HG02938 (cell line): ENCODE data around the gene ITGA3.

Source experiments
- ATAC-seq: cut with Tn5 transposase; IDR thresholded peaks from one replicate; pipeline ENCODE4 v1.9.1; 2021; ENCODE audit warnings: mild to moderate bottlenecking, moderate library complexity; ENCODE audit not compliant: unreplicated experiment

ITGA3 gene

DNA sequence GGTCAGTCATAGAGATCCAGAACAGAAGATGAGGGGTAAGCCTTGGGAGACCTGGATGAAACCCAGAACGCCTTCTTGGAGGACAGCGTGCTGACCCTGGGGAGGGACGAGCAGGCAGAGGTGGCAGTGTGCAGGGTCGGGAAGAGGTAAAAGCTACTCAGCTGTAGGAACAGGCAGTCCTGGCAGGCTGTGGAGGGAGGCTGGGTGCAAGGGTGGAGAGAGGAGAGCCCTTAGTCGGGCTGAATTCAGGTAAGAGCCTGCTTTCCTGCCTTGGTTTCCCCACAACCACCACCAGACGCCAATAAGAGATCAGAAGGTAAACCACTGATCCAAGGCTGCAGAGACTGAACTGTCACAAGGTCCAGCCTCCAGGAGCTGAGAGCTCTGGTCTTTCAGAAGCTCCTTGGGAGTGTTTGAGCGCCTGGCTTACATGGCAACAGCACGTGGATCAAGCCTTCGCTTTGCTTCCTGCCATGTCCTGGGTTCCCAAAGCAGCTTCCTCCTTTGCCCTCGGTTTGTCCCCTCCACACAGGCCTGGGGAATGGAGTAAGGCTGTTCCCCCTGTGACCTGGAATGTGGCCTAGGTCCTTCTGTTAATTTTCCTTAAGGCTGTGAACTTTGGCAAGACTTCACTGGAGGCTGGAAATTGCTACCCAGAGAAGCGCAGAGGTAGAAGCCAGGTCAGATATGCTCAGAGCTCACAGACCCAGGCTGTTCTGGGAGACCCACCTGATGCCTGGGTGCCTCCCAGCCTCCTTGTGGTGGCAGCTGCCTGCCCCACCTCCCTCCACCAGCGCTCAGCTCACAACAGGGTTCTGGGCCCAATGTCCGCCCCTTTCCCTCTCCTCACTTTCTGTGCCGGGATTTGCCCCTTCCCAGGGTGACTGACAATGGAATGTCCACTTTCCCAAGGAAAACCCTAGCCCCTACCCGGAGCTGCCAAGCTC is 35.3 kb downstream of the ITGA3 start:
- no peak for ATAC-seq

DNA sequence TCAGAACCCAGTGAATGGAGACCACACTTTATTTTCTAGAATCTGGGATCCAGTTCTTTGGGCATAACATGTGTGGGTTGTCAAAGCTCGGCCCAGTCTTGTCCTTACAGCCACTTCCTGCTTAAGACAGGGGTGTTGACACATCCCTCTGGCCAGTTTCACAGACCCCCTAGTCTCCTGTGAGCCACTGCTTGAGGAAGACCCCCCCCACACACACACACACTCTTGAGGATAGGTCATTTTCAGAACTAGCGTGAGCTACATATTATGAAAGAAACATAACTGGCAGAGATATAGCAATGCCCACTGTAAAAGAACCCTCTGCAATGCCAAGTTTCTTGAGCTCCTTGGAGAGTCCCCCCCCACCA is 36.0 kb downstream of the ITGA3 start:
- no peak for ATAC-seq

DNA sequence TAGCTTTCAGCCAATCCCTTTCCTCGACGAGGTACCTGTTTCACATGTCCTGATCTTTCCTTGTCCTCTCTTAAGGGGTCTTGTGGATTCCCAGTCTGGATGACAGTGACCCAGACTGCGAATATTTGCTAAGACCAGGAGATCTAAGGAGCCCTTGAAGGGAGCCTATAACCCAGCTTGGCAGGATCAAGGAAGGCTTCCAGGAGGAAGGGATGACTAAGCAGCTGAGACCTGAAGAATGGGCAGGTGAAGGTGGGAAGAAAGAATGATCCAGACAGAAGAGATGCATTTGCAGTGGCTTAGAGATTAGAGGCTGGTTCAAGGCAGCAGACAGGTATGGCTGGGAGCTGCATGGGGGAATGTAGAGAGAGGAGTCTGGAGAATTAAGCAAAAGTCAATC is 37.3 kb downstream of the ITGA3 start:
- no peak for ATAC-seq

DNA sequence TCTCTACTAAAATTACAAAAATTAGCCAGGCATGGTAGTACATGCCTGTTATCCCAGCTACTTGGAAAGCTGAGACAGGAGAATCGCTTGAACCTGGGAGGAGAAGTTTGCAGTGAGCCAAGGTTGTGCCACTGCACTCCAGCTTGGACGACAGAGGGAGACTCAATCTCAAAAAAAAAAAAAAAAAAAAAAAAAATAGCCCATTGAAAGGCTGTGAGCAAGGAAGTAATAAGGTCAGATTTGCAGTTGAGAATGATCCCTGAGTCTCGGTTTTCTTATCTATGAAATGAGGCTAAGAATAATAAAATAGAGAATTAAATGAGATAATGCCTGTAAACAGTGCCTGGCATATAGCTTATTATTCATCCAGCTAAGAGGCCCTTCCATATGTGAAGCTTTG is 37.9 kb downstream of the ITGA3 start:
- no peak for ATAC-seq

DNA sequence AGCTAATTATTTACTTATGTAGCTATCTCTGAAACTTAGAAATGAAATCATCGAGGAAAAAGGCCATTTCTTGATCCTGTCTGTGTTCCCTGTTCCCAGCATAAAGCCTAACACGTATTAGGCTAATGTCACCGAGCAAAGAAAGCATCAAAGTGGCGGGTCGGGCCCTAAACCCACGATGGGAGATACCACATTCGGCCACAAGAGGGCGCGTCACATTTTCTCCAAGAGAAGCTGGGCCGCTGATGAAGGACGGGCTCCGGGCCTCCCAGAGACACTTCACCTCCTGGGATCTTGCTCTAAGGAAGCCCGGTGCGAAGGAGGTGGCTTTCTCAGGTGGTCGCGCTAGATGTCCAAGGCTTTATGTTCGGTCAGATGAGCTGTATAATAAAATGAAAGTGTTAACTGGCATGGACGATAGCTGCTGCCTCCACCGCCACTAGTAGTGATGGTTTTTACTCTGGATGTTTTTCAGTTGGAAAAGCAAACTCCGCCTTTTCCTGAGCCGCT is 38.4 kb downstream of the ITGA3 start:
- no peak for ATAC-seq

DNA sequence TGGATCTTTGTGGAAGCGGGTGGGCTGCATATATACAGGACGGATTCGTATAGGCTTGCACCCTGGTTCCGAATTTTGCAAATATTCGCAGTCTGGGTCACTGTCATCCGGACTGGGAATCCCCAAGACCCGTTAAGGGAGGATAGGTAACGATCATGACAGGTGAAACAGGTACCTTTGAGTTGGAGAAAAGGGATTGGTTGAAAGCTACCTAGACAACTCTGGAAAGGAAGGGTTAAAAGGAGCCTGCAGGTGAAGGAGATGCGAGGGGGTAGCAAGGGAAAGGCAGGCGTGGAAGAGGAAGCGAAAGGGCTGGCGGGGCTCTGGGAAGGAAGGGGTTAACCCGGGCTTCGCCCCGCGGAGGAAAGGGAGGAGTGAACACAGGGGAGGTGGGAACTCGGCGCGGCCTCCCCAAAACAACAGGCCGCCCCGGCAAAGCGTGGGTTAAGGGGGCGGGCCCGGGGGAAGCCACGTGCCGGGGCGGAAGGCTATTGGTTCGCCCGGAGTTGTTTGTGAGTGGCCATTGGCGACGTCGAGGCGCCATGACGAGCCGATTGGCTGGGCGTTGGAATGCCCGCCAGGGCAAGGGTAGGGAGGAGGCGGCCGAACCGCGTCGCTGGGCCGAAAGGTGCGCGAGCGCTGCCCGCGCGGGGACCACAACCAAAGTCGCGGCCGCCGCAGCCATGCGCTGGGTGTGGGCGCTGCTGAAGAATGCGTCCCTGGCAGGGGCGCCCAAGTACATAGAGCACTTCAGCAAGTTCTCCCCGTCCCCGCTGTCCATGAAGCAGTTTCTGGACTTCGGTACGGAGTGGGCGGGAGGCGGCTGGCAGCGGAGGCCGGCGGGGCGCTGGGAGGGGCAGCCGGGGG is 39.1 kb downstream of the ITGA3 start, which contains the start of gene PDK2:
TSS of gene PDK2 (plus strand) at position 599 of the 867 bp plus-strand sequence. CDS start at position 684, 85 bp downstream.
- peak; percentile 89 for ATAC-seq

DNA sequence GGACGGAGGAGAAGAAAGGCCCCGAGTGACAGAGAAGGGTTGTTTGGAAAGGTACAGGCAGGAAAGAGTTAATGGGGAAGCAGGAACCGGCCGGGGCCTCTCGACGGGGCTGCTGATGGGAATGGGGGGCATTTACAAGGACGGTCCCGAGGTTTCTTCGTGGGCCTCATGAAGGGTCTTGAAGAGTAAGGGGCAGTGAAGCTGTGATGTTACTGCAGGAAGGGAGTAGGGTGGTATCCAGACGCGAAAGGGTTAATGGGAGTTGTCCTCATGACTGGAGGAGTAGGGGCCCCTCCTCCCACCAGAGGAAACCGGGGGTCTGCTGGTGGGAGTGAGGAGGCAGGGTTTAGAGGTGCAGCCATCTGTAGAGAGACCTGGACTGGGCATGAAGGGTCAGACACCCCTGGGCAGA is 39.7 kb downstream of the ITGA3 start:
- no peak for ATAC-seq

DNA sequence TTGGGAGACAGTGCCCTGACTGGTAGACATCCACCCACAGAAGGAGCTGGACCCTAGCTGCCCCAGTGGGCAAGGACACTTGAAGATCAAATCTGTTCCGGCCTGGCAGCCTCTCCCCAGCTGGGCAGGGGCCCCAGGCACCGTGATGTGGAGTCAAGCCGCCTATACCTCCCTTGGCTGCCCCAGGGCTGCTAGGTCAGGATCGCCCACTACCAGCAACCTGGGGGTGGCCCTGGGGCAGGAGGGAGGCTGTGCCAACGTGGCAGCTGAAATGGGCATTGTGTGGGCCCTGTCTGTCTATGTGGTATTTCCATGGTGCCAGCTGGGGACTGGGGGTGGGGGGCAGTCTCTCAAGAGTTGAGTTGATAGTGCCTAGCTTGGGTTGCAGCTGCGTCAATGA is 40.2 kb downstream of the ITGA3 start:
- ATAC-seq, result no peak

DNA sequence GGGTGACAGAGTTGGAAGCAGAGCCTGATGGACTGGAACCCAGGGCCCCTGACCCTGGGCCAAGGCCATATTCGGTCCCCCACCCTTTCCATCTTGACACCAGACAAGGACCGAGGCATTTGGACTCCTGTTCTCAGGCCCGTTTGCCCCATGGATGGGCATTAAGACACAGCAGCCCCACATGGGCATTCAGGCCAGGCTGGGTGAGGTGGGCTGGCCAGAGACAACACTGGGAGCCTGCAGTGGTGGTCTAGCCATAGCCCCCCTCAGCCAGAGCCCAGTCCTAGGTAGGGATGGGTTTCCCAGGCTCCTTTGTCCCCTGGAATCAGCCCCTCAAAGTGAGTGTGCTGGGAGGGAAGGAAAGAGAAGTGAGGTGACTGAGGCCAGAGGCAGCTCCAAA is 40.8 kb downstream of the ITGA3 start:
- ATAC-seq, result no peak

DNA sequence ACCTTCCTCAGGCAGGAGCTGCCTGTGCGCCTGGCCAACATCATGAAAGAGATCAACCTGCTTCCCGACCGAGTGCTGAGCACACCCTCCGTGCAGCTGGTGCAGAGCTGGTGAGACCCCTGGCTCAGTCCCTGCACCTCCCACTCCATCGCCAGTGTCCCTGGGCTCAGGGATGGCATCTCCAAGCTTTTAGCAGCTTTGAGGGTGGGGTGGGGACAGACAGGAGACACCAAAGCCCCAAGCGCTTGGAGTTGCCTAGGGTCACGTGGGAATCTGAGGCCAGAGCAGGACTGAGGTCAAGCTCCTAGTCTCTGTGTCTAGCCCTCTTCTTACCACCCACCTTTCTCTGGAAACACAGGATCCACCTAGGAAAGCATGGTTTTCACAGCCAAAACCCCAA is 41.5 kb downstream of the ITGA3 start:
- no peak for ATAC-seq

DNA sequence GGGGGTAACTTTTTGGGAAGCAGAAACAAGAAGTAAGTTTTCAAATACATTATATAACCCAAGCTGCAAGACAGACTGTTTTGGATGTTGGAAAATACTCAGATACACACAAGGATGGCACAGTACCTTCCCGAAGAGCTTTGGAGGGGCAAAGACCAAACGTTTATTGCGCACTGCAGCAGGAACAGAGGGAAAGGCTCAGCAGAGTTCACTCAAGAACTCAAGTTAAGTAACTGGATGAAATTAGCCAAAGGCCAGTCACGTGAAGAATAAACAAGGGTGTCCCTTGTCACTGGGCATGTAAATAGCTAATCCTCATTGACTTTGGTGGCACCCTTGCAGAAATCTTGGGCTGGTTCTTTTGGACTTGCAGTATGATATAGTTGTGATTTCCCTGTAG is 42.0 kb downstream of the ITGA3 start:
- no peak for ATAC-seq

DNA sequence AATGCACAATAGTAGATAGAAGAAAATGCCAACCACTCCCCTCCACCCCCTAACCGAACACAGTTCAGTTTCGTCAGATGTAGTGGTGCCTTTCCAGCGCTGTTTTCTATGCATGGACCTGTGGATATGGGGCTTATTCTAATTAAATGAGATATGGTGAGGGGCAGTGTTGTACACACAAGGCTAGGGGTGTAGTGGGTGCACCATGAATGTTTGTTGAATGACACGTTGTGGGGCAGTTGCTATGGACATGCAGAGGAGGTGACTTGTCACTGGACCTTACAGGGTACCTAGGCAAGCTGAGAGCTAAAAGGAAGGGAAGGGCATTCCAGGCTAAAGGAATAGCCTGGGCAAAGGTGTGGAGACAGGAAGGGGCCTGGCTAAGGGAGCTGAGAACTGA is 42.7 kb downstream of the ITGA3 start:
- no peak for ATAC-seq

DNA sequence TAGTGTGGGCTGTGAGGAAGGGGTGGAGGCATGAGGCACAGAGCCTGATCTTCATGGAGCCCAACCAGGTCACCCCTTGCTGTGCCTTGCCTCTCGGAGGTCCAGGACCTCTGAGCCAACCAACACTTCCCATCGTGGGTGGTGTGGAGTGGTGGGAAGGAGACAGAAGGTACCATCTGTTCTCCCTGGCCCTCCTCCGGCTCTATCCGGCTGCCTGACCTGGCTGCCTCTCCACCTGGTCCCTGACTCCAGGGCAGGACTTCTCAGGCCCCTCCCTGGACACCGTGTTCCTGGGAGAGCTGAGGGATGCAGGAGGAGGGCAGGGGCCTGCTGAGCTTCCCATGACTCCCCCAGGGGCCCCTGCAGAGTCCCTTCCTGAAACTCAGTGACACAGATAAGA is 43.1 kb downstream of the ITGA3 start:
- ATAC-seq, result no peak

DNA sequence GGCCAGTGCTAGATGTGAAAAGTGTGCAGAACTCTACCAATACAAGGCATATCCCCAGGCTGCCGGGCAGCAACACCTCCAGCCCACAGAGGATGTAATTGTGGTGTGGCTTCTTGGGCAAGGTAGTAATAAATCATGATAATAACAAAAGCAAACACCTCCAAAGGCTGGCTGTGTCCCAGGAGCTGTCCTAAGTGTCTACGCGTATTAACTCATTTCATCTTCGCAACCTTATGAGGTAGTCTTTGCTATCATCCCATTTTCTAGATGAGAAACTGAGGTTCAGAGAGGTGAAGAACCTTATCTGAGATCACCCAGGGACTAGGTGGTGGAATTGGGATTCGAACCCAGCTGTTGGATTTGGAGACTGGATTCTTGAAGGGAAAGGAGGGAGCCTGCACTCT is 44.6 kb downstream of the ITGA3 start:
- no peak for ATAC-seq

DNA sequence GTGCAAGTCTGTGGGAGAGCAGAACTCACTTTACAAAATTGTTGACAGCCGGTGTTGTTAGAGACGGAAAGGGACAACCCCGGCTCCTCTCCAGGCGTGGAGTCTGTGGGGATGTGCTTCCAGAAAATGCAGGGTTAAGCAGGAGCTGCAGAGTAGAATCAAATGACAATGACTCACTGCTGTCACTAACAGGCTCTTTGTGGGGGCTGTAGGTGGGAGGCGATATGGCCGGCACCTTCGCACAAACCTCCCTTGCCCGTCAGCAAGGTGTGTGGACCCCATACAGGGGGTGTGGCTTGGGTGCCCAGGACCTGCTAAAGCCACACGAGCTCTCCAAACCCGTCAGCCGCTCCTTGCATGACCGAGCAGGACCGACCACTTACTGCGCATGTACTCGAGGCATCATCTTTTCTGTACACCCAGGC is 45.0 kb downstream of the ITGA3 start:
- ATAC-seq, result no peak

DNA sequence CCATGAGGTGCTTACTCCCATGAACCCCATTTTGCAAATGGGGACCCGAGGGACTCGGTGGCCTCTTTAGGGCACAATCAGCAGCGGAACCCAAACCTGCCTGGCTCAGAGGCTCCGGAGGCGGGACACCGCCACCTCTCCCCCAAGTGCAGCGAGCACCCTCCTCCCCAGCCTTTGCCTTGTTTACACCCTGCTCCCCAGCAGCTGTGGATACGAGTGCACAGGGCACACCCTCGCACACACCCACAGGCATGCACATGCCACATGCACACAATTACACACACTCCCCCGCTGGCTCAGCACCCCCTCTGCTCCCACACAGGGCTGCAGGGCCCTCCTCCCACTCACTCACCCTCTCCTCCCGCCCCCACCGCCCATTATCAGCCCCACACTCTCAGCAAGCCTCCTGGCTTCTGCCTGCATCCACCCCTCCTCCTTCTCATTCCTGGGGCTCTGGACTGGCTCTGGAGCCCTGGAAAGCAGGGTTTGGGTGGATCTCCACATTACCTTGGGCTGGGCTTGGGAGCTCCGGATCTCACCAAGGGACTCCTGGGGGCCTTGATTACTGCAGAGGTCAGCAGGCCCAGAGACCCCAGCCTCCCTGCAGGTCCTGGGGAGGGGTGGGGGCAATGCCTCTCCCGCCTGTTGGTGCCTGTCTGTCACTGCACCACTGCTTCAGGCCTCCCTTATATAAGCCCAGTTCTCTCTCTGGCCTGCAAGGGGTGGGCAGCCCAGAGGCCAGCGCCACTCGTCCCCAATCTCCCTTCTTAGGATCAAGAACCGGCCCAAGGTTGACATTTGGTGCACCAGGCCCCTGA is 45.6 kb downstream of the ITGA3 start:
- ATAC-seq, result no peak

DNA sequence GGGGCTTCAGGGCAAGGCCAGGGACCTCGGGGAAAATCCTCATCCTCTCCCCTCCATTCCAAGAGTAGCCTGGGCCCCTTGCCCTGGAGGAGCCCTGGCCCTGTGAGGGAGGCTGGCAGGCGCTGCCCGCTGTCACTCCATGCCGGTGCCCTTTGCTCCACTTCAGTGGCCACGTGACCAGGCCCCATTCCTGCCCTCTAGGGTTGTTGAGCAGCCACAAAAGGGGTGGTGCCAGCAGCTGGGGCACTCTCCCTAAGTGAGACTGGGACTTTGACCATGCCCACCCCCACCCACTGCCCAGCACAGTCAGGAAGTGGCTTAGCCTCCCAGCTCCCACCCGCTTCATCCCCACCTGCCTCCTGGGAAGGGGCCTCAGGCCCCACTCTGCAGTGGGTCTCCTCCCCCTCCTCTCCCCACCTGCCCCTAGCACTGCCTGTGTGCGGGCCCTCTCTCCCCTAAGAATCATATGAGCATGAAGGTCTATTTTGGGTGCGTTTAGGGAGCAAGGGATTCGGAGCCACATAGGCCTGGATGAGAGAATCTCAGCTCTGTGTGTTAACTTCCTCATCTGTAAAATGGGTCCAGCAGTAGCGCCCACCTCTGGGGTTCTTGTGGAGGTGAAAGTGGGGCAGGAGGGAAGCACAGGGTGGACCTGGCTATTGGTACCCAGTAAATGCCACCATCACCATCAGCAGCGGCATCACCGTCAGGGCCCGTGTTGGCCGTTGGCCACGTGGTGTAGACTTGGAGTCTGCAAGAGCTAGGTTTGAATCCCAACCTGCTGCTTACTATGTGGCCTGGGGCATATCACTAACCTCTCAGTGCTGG is 46.5 kb downstream of the ITGA3 start:
- ATAC-seq, result no peak

DNA sequence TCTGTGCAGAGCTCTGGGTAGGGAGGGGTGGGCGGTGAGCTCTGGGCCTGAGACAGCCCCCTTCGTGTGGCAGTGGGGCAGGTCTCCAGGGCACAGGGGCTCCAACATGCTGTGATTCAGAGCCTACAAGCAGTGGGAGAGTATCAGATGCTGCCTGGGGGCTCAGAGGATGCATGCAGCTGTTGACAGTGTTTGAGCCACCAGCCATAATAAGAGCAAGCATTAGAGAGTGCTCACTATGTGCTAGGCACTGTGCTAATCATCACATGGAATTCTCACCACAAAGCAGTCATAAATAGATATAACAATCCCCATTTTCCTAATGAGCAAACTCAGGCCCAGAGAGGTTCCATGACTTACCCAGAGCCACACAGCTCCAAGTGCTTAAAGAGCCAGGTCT is 47.3 kb downstream of the ITGA3 start:
- ATAC-seq, result no peak

DNA sequence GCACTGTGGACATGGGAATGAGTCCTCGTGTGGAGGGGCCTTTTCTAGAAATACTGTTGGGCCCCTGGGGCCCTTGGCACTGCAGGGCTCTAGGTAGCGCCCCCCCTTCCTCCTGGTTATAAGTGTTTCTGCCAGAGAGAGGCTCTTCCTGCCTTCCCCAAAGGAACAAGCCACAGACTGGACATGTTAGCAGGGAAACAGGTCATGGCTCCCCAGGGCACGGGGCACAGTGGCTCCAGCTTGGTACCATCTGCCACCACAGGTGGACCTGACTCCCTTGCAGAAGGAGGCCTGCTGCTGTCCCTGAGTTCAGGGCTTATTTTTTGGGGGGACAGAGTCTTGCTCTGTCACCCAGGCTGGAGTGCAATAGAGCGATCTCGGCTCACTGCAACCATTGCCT is 48.0 kb downstream of the ITGA3 start:
- no peak for ATAC-seq

DNA sequence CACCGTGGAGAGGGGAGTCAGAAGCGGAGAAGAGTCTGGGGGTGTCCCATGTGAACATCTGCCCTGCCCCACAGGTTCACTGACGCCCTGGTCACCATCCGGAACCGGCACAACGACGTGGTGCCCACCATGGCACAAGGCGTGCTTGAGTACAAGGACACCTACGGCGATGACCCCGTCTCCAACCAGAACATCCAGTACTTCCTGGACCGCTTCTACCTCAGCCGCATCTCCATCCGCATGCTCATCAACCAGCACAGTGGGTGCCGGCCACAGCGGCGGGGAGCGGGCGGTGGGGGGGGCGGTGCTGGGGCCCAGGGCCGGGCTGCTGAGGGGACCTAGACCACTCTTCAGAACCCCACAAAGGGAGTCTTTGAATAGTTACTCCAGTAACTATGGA is 49.9 kb downstream of the ITGA3 start:
- no peak for ATAC-seq
